DOHH2 (cell line): ENCODE measurements around the gene TRPM3.

Experiments
- H3F3A ChIP-seq: fragments of 200-600 bp; sonication (generic), shearing (Covaris generic); 2 replicates; pipeline ENCODE4 v1.6.0; 2016; ENCODE audit warnings: antibody characterized with exemption, mild to moderate bottlenecking; ENCODE audit not compliant: control insufficient read depth, insufficient read depth
- H3K27ac ChIP-seq: fragments of 200-600 bp; sonication (generic); 2 replicates; pipeline ENCODE4 v1.5.1; 2014; ENCODE audit warnings: low read depth, mild to moderate bottlenecking, low read length, moderate library complexity
- H3K27me3 ChIP-seq: fragments of 200-600 bp; sonication (generic); 2 replicates; pipeline ENCODE4 v1.6.1; 2014; ENCODE audit warnings: mild to moderate bottlenecking, low read length, mixed read lengths; ENCODE audit not compliant: control insufficient read depth
- H3K36me3 ChIP-seq: fragments of 200-600 bp; sonication (generic); 2 replicates; pipeline ENCODE4 v1.6.1; 2014; ENCODE audit warnings: mild to moderate bottlenecking, low read length, moderate library complexity, mixed read lengths; ENCODE audit not compliant: control insufficient read depth
- H3K4me1 ChIP-seq: fragments of 200-600 bp; sonication (generic); 2 replicates; pipeline ENCODE4 v1.6.1; 2014; ENCODE audit warnings: mild to moderate bottlenecking, low read length, mixed read lengths; ENCODE audit not compliant: control insufficient read depth
- H3K4me2 ChIP-seq: fragments of 200-600 bp; sonication (generic); 2 replicates; pipeline ENCODE4 v1.6.0; 2014; ENCODE audit warnings: mild to moderate bottlenecking, low read length, moderate library complexity
- H3K4me3 ChIP-seq: fragments of 200-600 bp; sonication (generic); 2 replicates; pipeline ENCODE4 v1.5.1; 2014; ENCODE audit warnings: mild to moderate bottlenecking, low read length, mixed read lengths
- H3K79me2 ChIP-seq: fragments of 200-600 bp; sonication (generic); 2 replicates; pipeline ENCODE4 v1.6.1; 2014; ENCODE audit warnings: mild to moderate bottlenecking, low read length, mixed read lengths; ENCODE audit not compliant: control insufficient read depth
- H3K9me2 ChIP-seq: fragments of 200-600 bp; sonication (generic); replicated peaks from 2 replicates; pipeline ENCODE4 v1.6.1; 2014; ENCODE audit warnings: mild to moderate bottlenecking, low read length, mixed read lengths; ENCODE audit not compliant: control insufficient read depth
- H3K9me3 ChIP-seq: fragments of 200-600 bp; sonication (generic); 2 replicates; pipeline ENCODE4 v1.6.1; 2014; ENCODE audit warnings: antibody characterized with exemption, low read length, mixed read lengths; ENCODE audit not compliant: control insufficient read depth, insufficient read depth
- H4K20me1 ChIP-seq: fragments of 200-600 bp; sonication (generic); 2 replicates; pipeline ENCODE4 v1.6.0; 2014; ENCODE audit warnings: low read depth, mild to moderate bottlenecking, antibody characterized with exemption, low read length, moderate library complexity; ENCODE audit not compliant: control insufficient read depth, insufficient read depth
- CTCF ChIP-seq: fragments of 200-600 bp; sonication (generic); IDR thresholded peaks from one replicate; pipeline ENCODE4 v1.5.1; 2014; ENCODE audit warnings: antibody characterized with exemption, mild to moderate bottlenecking, low read depth, low read length; ENCODE audit not compliant: poor library complexity, severe bottlenecking
- EZH2phosphoT487 ChIP-seq: fragments of 200-600 bp; sonication (generic); IDR thresholded peaks from 2 replicates; pipeline ENCODE4 v1.6.1; 2017; ENCODE audit warnings: borderline replicate concordance, mild to moderate bottlenecking, antibody characterized with exemption, low read length, moderate library complexity, mixed read lengths

Gene TRPM3

DNA sequence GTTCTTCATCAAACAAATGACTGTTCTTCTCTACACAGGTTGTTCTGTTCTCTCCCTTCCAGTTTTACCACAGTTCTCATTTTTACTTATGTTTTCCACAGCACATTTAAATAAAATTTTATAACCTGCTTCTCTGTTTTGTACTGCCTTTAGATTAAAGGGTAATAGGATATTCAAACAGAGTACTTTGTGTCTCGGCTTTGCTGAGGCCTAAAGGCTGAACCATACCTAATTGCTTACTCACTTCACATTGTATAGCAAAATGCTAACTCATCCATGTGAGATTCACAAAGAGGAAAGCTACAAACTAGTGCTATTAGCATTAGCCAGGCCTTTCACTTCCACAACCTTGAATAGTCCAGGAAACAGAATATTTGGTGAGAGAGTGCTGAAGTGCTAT, 200.3 kb downstream of the TRPM3 start:
- Histone ChIP-seq H3K4me2 (no peak overlapping the region), H3K27me3 (no peaks in the 10 kb centered on the region), H3K4me3 (no peak overlapping the region), H3K36me3 (no peaks in the 10 kb centered on the region), H3K9me3 (no peaks in the 10 kb centered on the region), H3F3A (no peaks in the 10 kb centered on the region), H4K20me1 (no peaks in the 10 kb centered on the region), H3K79me2 (no peaks in the 10 kb centered on the region), H3K4me1 (no peaks in the 10 kb centered on the region), H3K27ac (no peak overlapping the region), H3K9me2 (no peaks in the 10 kb centered on the region)
- TF ChIP-seq CTCF = no peak
- no peak for TF ChIP-seq EZH2phosphoT487

- no peaks in the 10 kb centered on the region for H3K36me3 ChIP-seq
- H3K79me2 ChIP-seq = no peaks in the 10 kb centered on the region
- no peaks in the 10 kb centered on the region for H3K27me3 ChIP-seq
- H3K4me2 ChIP-seq = no peak overlapping the region
- H3K4me3 ChIP-seq = no peak overlapping the region
- no peaks in the 10 kb centered on the region for H3K4me1 ChIP-seq
- TF ChIP-seq EZH2phosphoT487 (no peak), CTCF (no peak)
- no peak overlapping the region for H3K27ac ChIP-seq
- no peaks in the 10 kb centered on the region for H4K20me1 ChIP-seq
- no peaks in the 10 kb centered on the region for H3K9me3 ChIP-seq
- no peaks in the 10 kb centered on the region for H3K9me2 ChIP-seq
- no peaks in the 10 kb centered on the region for H3F3A ChIP-seq
Measured at GRCh38 chr9:70917277-70917676, 204.1 kb downstream of the TRPM3 start.

GRCh38 chr9:70911791-70912190, 209.6 kb downstream of the TRPM3 start:
- H3K4me2 ChIP-seq = no peak overlapping the region
- H3K36me3 ChIP-seq = no peaks in the 10 kb centered on the region
- no peaks in the 10 kb centered on the region for H3K79me2 ChIP-seq
- no peak overlapping the region for H3K4me3 ChIP-seq
- H4K20me1 ChIP-seq = no peaks in the 10 kb centered on the region
- no peaks in the 10 kb centered on the region for H3K27me3 ChIP-seq
- H3K4me1 ChIP-seq = no peaks in the 10 kb centered on the region
- no peak overlapping the region for H3K27ac ChIP-seq
- TF ChIP-seq CTCF (no peak), EZH2phosphoT487 (no peak)
- no peaks in the 10 kb centered on the region for H3K9me2 ChIP-seq
- no peaks in the 10 kb centered on the region for H3K9me3 ChIP-seq
- H3F3A ChIP-seq = no peaks in the 10 kb centered on the region

- Histone ChIP-seq H3K36me3 (no peaks in the 10 kb centered on the region), H3K27ac (no peak overlapping the region), H3K9me2 (no peaks in the 10 kb centered on the region), H3K4me3 (no peak overlapping the region), H3K9me3 (no peaks in the 10 kb centered on the region), H3K4me1 (no peaks in the 10 kb centered on the region), H3K27me3 (no peaks in the 10 kb centered on the region), H4K20me1 (no peaks in the 10 kb centered on the region), H3F3A (no peaks in the 10 kb centered on the region), H3K79me2 (no peaks in the 10 kb centered on the region), H3K4me2 (no peak overlapping the region)
- TF ChIP-seq EZH2phosphoT487 (no peak), CTCF (no peak)
Measured at GRCh38 chr9:70910598-70910997, 210.8 kb downstream of the TRPM3 start.
